Activated effector memory CD4-positive, alpha-beta T cell treated with Interleukin-2 at 50 U/mL for 16 hours (primary cell): ENCODE results near the gene TMPRSS11D.

ENCODE experiments used
- DNase-seq: peaks from one replicate; pipeline ENCODE4 v3.0.0-alpha.2; 2020

TMPRSS11D gene, protein sequence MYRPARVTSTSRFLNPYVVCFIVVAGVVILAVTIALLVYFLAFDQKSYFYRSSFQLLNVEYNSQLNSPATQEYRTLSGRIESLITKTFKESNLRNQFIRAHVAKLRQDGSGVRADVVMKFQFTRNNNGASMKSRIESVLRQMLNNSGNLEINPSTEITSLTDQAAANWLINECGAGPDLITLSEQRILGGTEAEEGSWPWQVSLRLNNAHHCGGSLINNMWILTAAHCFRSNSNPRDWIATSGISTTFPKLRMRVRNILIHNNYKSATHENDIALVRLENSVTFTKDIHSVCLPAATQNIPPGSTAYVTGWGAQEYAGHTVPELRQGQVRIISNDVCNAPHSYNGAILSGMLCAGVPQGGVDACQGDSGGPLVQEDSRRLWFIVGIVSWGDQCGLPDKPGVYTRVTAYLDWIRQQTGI

DNA sequence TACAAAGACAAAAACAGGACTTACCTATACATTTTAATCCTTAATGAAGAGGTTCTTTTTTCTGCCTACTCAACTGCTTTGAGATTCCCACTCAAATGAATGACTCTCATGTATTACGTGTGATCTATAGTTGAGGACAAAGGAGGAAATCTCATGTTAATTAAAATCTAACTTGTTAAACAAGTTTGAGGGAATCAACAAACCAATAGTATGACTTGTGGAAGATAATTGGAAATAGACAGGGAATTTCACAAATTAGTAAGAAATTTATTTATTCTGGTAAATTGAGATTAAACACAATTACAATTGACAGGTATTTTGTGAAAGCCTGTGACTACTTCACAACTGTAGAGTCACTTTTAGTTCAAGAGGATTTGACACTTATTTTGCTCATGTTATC, at the start of gene TMPRSS11D:
Gene TMPRSS11D (minus strand): TSS at position 101 of the 400 bp plus-strand sequence. CDS start 69 bp downstream, at position 32.
- no peak for DNase-seq

DNA sequence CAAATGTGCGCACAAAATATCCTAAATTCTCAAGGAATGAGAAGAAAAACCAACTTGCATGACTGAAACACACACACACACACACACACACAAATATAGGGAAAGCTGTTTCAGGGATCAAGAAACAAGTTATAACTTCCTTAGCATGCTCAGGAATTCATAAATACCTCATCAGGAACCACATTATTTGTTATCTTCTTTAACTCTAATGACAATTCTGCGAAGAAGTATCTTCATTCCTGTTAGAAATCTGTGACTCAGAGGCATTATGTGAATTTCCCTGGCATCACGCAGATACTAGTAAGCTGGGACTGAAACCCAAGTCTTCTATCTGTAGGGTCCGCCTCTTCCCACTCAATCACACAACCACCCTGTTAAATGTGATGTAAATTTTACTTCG, 49.2 kb upstream of the TMPRSS11D start:
- DNase-seq, result no peak

DNA sequence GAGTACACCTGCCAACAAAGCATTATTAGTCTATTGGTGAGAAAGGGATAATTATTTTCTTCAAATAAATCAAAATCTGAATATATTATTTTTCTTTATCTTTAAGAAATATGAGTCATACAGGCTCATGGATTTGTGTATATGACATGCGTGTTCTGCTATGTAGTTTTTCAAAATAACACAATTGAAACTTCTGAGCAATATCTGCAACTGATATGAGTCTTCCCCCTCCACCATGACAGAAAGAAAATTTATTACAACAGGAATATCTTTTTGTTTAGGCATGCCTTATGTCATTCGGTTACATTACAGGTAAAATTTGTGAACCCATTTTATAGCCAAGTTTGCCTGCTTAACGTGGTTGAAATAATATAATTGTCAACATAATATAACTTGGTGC, 47.5 kb upstream of the TMPRSS11D start:
- DNase-seq, result no peak

DNA sequence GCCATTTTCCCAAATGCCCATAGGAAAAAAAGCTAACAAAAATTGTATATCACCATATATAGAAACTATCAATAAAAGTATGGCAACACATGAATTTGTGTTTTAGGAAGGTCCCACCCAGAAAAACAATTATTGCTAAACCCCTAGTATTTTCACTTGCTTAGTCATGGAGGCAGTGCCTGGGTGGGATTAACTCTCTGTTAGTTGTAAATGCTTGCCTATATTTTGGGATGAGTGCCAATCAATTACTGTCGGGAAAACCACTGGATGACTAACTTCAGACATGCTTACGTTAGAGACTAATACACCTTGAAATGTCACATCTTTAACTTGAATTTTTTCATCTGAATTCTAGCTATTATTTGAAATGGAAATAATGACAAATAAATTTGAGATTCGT, 45.6 kb upstream of the TMPRSS11D start:
- no peak for DNase-seq

DNA sequence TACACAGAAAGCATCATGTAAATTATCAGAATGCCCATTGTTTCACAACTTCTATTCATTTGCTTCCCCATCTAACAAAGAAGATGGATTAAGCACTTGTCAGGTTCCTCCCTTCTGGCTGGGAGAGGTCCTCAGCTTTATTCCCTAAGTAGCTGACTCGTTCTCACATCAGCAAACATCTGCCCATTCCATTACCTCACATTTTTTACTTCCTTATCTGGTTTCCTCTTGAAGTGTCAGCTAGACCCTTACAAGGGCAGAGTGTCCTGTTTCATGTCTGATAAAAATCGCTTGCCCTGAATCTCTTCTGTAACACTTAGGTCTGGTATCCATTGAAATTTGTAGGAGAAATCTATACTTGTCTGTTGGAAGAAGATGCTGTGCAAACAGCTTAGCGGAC, 44.7 kb upstream of the TMPRSS11D start:
- DNase-seq, result no peak

DNA sequence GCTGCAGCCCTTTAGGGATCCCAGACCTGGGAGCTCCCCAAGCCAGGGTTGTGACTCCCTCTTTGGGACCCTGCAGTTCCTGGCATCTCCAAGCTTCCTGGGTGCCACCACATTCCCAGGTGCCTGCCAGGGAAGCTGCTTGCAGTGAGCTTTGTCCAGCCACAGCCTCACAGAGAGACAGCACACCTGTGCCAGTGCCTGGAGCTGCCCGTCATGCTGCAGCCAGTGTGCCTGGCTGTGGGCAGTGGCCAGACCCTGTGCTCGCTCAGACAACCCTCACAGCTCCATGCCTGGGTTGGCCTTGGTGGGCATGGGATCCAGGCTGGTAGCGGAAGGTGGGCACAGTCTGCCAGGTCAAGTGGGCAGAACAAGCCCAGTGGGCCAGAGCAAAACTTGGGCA, 43.4 kb upstream of the TMPRSS11D start:
- DNase-seq, result no peak

DNA sequence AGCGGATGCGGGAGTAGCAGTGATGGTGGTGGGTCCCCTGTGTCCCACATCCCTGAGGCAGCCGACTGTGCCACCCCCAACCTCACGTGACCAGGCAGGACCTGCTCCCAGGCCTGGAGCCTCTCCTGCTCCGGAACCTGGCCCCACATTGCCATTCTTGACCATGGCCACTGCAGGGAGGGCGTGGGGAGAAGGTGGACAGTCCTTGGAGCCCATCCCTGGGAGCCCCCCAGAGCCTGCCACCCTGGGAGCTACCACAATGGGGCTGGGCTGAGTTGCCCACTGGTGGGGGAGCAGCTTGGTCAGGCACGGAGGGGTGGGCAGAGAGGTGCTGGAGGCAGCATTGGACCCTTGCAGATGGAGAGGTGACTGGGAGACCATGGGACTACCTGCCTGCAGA, 42.7 kb upstream of the TMPRSS11D start:
- DNase-seq, result no peak

DNA sequence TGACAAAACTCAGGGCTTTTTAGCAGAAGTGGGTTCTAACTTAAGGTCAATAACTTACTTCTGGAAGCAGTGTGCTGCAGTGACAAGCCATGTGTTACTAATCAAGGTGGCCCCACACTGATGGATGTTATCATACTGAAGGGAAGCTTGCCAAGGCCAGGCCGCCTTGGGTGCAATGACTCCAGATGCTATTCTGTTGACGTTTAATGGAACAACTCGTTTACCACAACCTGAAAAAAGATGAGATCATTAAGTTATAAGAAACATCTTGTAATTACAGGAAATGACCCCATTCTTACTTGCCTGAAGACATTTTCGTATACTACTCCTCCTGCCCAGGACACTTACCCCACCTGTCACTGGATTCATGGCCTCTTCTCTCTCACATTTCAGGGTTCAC, 38.9 kb upstream of the TMPRSS11D start:
- no peak for DNase-seq

DNA sequence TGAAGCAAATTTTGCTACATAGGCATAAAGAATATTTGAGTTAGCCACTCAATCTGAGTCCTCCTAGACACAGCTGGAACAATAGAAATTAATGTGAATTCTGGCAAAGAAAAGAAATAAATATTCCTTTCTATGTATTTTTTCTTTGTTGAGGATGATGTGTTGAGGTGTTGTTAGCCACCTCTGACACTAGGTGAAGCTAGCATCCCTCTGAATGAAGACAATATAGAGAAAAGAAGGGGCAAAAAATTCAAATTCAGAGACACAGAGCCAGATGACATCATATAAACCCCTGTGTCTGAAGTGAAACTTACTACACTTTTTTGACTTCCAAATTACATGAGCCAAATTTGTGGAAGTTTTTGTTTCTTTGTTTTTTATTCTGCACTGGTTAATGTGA, 34.6 kb upstream of the TMPRSS11D start:
- no peak for DNase-seq

DNA sequence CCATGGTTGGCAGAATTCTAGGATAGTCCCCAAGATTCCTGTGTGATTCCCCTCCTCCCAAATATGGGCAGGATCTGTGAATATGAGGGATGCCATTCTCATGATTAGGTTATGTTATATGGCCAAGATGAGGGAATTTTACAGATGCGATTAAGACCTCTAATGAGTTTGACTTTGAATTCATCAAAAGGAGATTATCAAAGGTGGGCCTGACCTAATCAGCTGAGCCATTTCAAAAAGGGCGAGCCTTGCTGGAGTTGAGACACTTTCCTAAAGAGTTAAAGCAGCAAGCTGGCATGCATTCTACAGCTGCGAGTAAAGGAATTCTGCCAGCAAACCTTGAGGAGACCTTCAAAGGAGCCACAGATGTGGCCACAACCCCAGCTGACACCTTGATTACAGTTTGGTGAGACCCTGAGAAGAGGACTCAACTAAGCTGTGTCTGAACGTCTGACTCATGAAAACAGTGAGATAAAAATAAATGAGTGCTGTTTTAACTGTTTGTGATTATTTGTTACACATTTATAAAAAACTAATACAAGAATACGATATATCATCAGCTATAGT, 31.7 kb upstream of the TMPRSS11D start:
- no peak for DNase-seq

DNA sequence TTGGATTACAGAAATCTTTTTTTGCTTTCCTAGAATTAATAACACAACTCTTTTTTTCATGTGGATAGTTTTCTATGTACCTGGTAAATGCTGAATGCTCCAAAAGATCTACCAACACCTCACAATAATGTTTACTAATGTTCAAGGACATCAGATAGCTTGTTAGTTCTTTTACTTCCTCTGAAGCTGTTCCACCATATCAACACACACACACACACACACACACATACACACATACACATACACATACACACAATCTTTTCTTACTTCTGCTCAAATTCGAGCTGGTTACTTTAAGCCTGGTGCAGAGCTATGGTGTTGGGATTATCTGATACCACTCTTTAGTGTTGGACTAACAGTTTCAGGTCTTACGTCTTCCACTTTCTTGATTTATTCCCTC, 28.3 kb upstream of the TMPRSS11D start:
- DNase-seq, result no peak

DNA sequence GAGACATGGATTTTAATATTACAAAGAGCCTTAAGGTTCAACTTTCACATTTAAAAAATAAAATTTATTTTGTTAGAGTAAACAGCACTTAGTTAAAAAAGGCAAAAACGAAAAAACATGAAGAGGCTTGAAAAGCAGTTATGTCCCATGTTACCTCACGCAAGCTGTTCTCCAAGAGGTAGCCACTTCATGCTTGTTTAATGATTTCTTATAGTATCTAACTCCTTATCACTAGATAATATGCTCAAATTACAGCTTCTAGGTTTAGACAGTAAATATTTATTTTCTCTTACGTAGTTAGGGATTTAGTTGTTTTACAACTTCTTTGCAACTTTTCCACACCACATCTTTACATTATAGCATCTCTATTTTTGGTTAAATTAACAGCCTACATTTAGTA, 27.8 kb upstream of the TMPRSS11D start:
- no peak for DNase-seq

DNA sequence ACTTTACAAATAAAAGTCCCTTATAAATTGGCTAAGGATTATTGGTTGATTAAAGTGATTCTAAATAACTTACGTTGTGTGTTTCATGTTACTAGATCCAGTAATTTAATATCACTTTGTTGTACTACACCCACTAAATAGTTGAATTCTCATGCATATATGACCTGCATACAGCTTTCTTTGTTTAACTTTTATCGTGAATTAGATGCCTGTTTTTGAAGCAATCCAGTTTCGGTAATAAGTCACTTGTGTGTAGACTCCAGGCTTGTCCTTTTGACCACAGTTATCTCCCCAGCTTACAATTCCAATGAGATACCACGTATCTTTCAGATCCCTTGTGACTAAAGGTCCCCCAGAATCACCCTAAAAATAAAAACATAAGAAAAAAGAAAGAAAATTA, 27.3 kb upstream of the TMPRSS11D start:
- no peak for DNase-seq

DNA sequence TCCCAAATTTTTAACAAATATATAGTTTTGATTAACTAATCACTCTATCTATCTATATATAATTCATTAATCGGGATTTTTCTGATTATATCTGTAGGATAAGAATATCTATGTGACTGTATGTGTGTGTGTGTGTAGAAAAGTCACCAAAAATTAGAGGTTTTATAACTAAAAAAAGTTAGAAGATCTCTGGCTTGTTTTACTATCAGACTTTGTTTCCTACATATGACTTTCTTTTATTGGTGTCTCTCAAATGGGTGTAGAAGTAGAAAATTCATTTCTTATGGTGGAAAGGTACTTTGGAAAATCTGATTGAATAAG, 26.7 kb upstream of the TMPRSS11D start:
- no peak for DNase-seq

DNA sequence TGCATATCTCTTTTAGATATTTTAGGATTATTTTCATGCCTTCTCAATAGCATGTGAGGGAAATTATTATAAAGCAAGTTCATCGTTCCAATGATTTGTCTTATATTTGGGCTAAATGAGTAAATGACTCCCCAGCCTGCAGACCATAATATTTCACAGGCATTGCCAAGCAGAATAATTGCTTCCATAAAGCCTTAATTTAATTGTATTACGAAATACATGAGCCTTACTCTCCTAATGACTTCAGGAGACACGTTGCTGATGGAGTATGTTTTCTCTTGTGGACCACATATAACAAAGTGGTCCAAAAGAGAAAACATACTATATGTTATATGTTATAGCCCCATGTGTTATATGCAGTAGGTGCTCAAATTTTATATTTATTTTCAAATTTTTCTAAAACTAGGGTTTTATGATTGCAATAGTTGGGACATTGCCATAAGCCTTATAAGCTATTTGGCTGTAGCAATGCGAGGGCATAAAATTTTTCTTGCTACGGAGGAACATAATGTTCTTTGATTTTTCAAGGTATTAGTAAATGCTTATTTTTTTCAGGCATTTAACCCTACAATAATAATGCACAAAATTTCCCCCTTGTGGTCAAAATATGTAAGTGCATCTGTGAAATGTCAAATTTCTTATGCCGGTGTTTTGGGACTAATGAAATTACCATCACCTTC, 26.2 kb upstream of the TMPRSS11D start:
- DNase-seq, result no peak

DNA sequence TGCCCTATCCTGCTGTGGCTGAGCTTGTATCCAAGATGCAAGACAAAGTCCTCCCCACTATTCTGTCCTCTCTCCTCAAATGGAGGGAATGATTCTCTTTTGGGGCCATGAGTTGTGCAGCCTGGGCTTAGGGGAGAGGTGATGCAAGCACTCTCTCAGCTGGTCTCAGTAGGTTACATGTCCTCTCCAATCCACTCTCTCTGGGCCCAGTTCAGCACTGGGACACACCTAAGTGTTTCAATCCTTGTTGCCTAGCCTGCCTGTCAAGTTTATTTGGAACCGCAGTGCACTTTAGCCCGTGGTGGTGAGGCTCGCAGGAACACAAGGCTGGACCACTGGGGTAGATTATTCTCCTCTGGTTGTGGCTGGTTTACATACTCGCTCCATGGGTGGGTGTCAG, 23.8 kb upstream of the TMPRSS11D start:
- DNase-seq, result no peak

DNA sequence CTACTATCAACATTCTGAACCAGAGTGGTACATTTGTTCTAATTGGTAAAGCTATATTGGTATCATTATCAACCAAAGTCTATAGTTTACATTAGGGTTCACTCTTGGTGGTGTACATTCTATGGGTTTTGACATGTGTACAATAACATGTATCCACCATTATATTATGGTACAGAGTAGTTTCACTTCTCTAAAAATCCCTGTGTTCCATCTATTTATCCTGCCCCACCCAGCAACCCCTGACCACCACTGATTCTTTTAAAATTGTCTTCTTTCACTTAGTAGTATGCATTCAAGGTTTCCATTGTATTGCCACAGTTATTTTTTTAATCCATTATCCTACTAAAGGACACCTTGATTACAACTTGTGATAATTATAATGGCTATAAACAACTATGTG, 15.3 kb upstream of the TMPRSS11D start:
- no peak for DNase-seq

DNA sequence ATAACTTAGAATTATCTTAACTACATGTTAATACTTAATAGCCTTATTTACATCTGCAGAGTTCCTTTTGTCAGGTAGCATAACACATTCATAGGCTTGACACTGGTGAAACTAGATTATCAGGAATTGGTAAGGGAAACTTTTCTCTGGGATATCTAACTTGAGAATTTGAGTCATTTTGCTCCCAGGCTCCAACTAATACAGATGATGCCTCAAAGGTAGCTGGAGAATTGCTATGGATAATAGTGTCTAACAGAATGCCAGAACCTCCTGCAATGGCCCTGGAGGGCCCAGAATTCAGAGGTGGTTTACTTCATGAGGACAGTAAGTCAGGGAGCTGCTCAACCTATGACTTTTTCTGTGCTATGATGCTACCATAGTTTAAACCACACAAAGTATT, 13.9 kb upstream of the TMPRSS11D start:
- DNase-seq, result no peak

DNA sequence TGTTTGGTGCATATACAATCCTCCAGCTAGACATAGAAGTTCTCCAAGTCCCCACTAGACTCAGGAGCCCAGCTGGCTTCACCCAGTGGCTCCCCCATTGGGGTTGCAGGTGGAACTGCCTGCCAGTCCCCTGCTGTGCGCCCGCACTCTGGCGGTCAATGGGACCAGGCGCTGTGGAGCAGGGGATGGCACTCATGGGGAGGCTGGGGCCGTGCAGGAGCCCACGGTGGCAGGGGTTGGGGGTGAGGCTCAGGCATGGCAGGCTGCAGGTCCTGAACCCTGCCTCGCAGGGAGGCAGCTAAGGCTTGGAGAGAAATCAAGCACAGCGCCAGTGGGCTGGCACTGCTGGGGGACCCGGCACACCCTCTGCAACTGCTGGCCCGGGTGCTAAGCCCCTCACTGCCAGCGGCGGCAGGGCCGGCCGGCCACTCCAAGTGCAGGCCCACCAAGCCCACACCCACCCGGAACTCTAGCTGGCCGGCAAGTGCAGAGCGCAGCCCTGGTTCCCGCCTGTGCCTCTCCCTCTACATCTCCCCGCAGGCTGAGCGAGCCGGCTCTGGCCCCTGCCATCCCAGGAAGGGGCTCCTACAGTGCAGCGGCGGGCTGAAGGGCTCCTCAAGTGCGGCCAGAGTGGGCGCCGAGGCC, 12.7 kb upstream of the TMPRSS11D start:
- no peak for DNase-seq

DNA sequence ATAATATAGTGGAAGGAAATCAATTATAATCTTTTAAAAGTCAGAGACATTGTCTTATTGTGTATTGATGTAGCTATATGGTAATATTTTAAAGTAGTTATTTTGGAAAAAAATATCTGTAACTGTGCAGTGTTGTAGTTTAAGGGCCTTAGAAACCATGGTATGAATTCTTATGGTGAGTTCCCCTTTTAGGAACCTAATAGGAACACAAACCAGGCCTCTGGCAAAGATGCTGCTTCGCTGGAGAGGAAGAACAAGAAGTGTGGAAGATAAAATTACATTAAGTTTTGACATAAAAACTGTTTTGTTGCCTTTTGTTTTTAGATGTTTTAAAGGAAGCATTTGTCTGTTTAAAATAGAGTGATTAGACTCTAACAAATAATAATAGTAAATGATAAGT, 10.9 kb upstream of the TMPRSS11D start:
- DNase-seq, result no peak

DNA sequence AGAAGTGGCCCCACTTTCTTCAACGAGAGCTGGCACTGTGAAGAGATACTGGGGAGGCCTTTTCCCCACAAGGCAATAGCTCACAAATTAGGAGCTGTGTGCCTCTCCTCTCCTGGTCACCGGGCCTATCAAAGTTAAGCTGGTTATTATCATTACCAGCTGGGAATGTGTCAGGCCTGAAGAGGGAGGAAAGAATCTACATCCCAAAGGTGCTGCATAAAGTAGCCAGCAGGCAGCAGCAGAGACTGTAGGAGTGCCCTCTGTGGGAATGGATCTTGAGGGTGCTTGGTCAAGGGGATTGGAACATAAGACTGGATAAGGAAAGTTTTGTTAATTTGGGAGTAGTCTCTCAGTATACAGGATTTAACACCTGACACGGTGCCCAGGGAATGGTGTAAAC, 9.1 kb upstream of the TMPRSS11D start:
- DNase-seq, result no peak

DNA sequence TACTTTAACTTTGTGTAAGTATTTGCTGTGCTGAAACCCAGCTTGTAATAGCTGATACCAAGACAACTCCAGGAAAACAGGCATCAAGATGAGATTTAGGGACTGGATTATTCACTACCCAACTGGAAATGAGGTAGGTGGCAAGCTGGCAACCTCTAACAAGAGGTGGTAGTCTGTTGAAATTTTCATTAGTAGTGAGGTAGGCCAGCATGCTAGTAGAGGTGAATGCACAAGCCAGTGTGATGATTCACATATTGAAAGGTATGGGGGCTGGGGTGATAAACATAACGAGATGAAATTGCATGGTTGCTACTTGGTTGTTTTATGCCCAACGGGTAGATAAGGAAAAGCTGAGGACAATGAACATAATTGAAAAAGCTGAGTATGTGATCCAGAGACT, 8.5 kb upstream of the TMPRSS11D start:
- no peak for DNase-seq

DNA sequence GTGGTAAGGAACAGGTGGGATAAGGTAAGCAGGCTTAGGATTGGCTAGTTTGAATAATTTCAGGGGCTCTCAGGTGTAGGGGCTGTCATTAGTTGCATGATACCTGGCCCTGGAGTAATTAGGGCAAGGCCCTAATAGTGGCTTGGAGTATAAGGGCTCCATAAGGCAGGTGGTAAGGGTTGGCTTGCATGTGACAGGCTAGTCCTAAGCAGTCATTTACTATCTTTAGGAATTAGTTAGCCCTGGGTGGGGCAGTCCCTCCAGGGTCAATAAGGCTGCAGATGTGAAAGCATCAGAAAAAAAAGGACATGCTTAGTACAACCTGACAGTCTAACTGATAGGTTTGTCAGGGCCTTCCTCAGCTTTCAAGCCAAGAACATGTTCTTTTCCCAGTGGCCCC, 7.8 kb upstream of the TMPRSS11D start:
- DNase-seq, result no peak

DNA sequence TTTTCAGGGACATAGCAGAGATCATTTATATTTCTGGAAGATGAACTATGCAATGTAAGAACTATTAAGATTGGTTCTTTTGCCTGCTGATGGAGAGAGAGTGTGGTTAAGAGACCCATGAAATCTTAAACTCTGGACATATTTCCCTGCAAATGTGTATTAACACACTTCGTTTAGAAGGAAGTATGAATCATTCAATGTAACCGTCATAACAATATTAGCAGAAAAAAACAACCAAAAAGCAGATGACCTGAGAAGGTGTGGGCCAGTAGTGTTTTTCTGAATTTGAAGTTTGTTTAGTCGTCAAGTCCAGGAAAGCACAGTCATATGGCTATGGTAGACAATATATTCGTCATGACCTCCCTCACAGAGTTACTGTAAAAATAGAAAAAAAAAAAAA, 2.5 kb upstream of the TMPRSS11D start:
- no peak for DNase-seq
